Uterus (tissue), 2 donors: ENCODE results near the gene CNTLN.

Experiments used
- POLR2A ChIP-seq, 2 donors: fragments of 450-650 bp; IDR thresholded peaks; one replicate each; pipeline ENCODE4 v1.6.1; 2016; ENCODE audit warnings: antibody characterized with exemption in 2 of 2, mild to moderate bottlenecking in 1 of 2, moderate library complexity in 1 of 2
- TF ChIP-seq, protein P1 (sequence below), 4 experiments: fragments of 200-600 bp in 2 of 4; fragments of 450-650 bp in 2 of 4; sonication (generic) in 2 of 4; IDR thresholded peaks; one replicate each; pipeline ENCODE4 v1.5.1; 2016 to 2019; ENCODE audit warnings: antibody characterized with exemption in 4 of 4, mild to moderate bottlenecking in 2 of 4, moderate library complexity in 1 of 4

DNA sequence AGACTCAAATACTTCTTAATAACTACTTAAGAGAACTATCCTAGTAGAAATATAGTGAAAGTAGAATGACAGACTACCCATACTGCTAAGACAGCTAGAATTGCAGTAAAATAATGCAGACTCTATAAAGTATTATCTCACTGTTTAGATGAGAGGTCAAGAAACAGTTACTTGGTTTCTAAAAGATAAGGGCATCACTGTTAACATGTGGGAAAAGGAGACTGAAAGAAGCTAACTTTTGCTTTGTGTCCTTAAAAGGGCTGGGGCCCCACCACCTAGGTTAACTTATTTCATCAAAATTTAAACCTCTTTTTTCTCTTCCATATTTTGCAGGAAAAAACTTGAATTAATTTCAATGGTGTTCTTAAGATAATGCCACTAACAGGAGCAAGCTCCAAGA is 204.3 kb downstream of the CNTLN start:
- no peak for TF ChIP-seq POLR2A (IDR thresholded peaks at IDR 0.05)
- TF ChIP-seq, protein P1, sequence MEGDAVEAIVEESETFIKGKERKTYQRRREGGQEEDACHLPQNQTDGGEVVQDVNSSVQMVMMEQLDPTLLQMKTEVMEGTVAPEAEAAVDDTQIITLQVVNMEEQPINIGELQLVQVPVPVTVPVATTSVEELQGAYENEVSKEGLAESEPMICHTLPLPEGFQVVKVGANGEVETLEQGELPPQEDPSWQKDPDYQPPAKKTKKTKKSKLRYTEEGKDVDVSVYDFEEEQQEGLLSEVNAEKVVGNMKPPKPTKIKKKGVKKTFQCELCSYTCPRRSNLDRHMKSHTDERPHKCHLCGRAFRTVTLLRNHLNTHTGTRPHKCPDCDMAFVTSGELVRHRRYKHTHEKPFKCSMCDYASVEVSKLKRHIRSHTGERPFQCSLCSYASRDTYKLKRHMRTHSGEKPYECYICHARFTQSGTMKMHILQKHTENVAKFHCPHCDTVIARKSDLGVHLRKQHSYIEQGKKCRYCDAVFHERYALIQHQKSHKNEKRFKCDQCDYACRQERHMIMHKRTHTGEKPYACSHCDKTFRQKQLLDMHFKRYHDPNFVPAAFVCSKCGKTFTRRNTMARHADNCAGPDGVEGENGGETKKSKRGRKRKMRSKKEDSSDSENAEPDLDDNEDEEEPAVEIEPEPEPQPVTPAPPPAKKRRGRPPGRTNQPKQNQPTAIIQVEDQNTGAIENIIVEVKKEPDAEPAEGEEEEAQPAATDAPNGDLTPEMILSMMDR (IDR thresholded peaks at IDR 0.05), result no peak
